MM.1S (cell line): ENCODE measurements around the gene RUNX1.

ENCODE experiments used
- DNase-seq: peaks from one replicate; pipeline ENCODE4 v3.0.0-alpha.2; 2015
- H2AFZ ChIP-seq: fragments of 300-600 bp; sonication (generic); 2 replicates; pipeline ENCODE4 v1.6.0; 2016; ENCODE audit warnings: antibody characterized with exemption, low read length
- H3F3A ChIP-seq: fragments of 300-600 bp; sonication (generic); 2 replicates; pipeline ENCODE4 v1.6.1; 2016; ENCODE audit warnings: mild to moderate bottlenecking, antibody characterized with exemption, low read length, moderate library complexity, mixed read lengths; ENCODE audit not compliant: insufficient read depth
- H3K27ac ChIP-seq: fragments of 300-600 bp; sonication (generic); 2 replicates; pipeline ENCODE4 v1.5.1; 2016; ENCODE audit warnings: mild to moderate bottlenecking, low read length
- H3K27me3 ChIP-seq: fragments of 300-600 bp; sonication (generic); replicated peaks from 2 replicates; pipeline ENCODE4 v1.6.0; 2016; ENCODE audit warnings: low read length; ENCODE audit not compliant: insufficient read depth
- H3K36me3 ChIP-seq: fragments of 300-600 bp; sonication (generic); replicated peaks from 2 replicates; pipeline ENCODE4 v1.6.1; 2016; ENCODE audit warnings: mild to moderate bottlenecking, low read length, mixed read lengths; ENCODE audit not compliant: insufficient read depth
- H3K4me1 ChIP-seq: fragments of 300-600 bp; sonication (generic); 2 replicates; pipeline ENCODE4 v1.6.1; 2016; ENCODE audit warnings: low read length, mixed read lengths
- H3K4me2 ChIP-seq: fragments of 300-600 bp; sonication (generic); 2 replicates; pipeline ENCODE4 v1.6.0; 2016; ENCODE audit warnings: low read depth, low read length
- H3K4me3 ChIP-seq: fragments of 300-600 bp; sonication (generic); 2 replicates; pipeline ENCODE4 v1.5.1; 2016; ENCODE audit warnings: low read length, mixed read lengths
- H3K79me2 ChIP-seq: fragments of 300-600 bp; sonication (generic); 2 replicates; pipeline ENCODE4 v1.6.1; 2016; ENCODE audit warnings: mixed run types, low read length, mixed read lengths
- H3K9ac ChIP-seq: fragments of 300-600 bp; sonication (generic); 2 replicates; pipeline ENCODE4 v1.6.1; 2016; ENCODE audit warnings: low read length, mixed read lengths
- H3K9me2 ChIP-seq: fragments of 300-600 bp; sonication (generic); replicated peaks from 2 replicates; pipeline ENCODE4 v1.6.1; 2016; ENCODE audit warnings: mild to moderate bottlenecking, low read length, mixed read lengths; ENCODE audit not compliant: insufficient read depth
- H3K9me3 ChIP-seq: fragments of 300-600 bp; sonication (generic); replicated peaks from 2 replicates; pipeline ENCODE4 v1.6.1; 2016; ENCODE audit warnings: mild to moderate bottlenecking, low read length, mixed read lengths; ENCODE audit not compliant: insufficient read depth
- H4K20me1 ChIP-seq: fragments of 300-600 bp; sonication (generic); 2 replicates; pipeline ENCODE4 v1.6.1; 2016; ENCODE audit warnings: mild to moderate bottlenecking, low read length, moderate library complexity, mixed read lengths; ENCODE audit not compliant: insufficient read depth
- CTCF ChIP-seq: fragments of 300-600 bp; sonication (generic); IDR thresholded peaks from 2 replicates; pipeline ENCODE4 v1.5.1; 2016; ENCODE audit warnings: antibody characterized with exemption, low read length, mixed read lengths
- EZH2 ChIP-seq: fragments of 300-600 bp; sonication (generic); optimal IDR thresholded peaks from 2 replicates; pipeline ENCODE3; 2017; ENCODE audit warnings: low read depth, mild to moderate bottlenecking, antibody characterized with exemption, low read length, mixed read lengths
- EZH2phosphoT487 ChIP-seq: fragments of 300-600 bp; sonication (generic); IDR thresholded peaks from 2 replicates; pipeline ENCODE4 v1.6.1; 2018; ENCODE audit warnings: antibody characterized with exemption, low read length

The RUNX1 gene

GRCh38 chr21:34744801-34745200 is 304.3 kb downstream of the RUNX1 start:
- Histone ChIP-seq H2AFZ (no peak overlapping the region), H3K79me2 (no peaks in the 10 kb centered on the region), H3K9me3 (no peaks in the 10 kb centered on the region), H3K27ac (no peak overlapping the region), H3K4me2 (no peak overlapping the region), H3K27me3 (no peaks in the 10 kb centered on the region), H3K36me3 (no peaks in the 10 kb centered on the region), H3K9ac (no peak overlapping the region), H3K4me1 (0 out of 2 replicates have a peak, but pooled peaks cover 3% of the 10 kb centered on the region), H4K20me1 (no peaks in the 10 kb centered on the region), H3F3A (no peaks in the 10 kb centered on the region), H3K9me2 (no peaks in the 10 kb centered on the region), H3K4me3 (no peak overlapping the region)
- no peak for DNase-seq
- TF ChIP-seq EZH2phosphoT487 (no peak), EZH2 (no peak), CTCF (no peak)

- no peaks in the 10 kb centered on the region for H3K9me2 ChIP-seq
- no peak overlapping the region for H3K4me3 ChIP-seq
- H3K9ac ChIP-seq = no peak overlapping the region
- H3K9me3 ChIP-seq = no peaks in the 10 kb centered on the region
- no peak overlapping the region for H2AFZ ChIP-seq
- H3K27me3 ChIP-seq = no peaks in the 10 kb centered on the region
- TF ChIP-seq CTCF (no peak), EZH2 (no peak), EZH2phosphoT487 (no peak)
- no peaks in the 10 kb centered on the region for H4K20me1 ChIP-seq
- no peak overlapping the region for H3K4me2 ChIP-seq
- no peaks in the 10 kb centered on the region for H3K79me2 ChIP-seq
- H3K4me1 ChIP-seq = 0 out of 2 replicates have a peak, but pooled peaks cover 3% of the 10 kb centered on the region
- H3K36me3 ChIP-seq = no peaks in the 10 kb centered on the region
- H3F3A ChIP-seq = no peaks in the 10 kb centered on the region
- DNase-seq = no peak
- no peak overlapping the region for H3K27ac ChIP-seq
These were observed 305.3 kb downstream of the RUNX1 start for GRCh38 chr21:34743831-34744230.

- Histone ChIP-seq H3K9me3 (no peaks in the 10 kb centered on the region), H3K27ac (no peak overlapping the region), H3K4me1 (0 out of 2 replicates have a peak, but pooled peaks cover 3% of the 10 kb centered on the region), H3K9me2 (no peaks in the 10 kb centered on the region), H3K4me2 (no peak overlapping the region), H3K27me3 (no peaks in the 10 kb centered on the region), H4K20me1 (no peaks in the 10 kb centered on the region), H3K4me3 (no peak overlapping the region), H3K9ac (no peak overlapping the region), H3F3A (no peaks in the 10 kb centered on the region), H3K36me3 (no peaks in the 10 kb centered on the region), H3K79me2 (no peaks in the 10 kb centered on the region), H2AFZ (no peak overlapping the region)
- no peak for DNase-seq
- TF ChIP-seq EZH2 (no peak), EZH2phosphoT487 (no peak), CTCF (no peak)
These were observed 305.8 kb downstream of the RUNX1 start for GRCh38 chr21:34743285-34743684.
